GM21381 (cell line): ENCODE results near the gene SENP3.
"Not testable (repeated sequence)": the region's sequence is repeated elsewhere in the genome, so short reads cannot be mapped to it uniquely, and the experiment has no call there.

Experiments
- ATAC-seq: cut with Tn5 transposase; IDR thresholded peaks from one replicate; pipeline ENCODE4 v1.9.1; 2021; ENCODE audit warnings: mild to moderate bottlenecking, moderate library complexity; ENCODE audit not compliant: unreplicated experiment

Gene SENP3

GRCh38 chr17:7591596-7591995 is 29.9 kb downstream of the SENP3 start:
- no peak for ATAC-seq

DNA sequence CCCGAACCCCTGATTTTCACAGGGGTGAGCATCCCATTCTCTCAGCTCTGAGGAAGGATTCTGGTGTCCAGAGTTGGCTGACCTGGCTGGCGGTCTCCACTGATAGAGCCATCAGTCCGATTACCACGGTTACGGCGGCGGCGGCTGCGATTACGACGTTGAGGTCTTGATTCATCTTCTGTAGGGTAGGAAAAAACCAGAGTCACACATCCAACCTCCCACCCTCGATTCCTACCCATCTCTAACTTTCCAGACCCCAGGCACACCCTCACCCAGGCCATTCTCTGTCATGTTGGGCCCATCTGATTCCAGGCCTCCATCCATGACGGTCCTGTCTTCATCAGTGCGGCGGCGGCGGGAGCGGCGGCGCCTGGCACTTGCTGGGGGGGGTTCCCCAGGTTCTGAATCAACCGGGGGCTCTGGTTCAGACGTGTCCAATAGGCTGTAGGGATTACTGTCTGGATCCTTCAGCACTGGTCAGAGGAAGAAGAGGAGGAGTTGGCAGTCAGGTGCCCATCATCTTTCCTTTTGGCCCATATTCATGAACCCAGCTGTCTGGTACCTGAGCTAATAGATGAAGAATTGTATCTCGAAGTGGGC is 30.8 kb downstream of the SENP3 start:
- no peak for ATAC-seq

GRCh38 chr17:7593296-7593695 is 31.6 kb downstream of the SENP3 start:
- no peak for ATAC-seq

- ATAC-seq, result not testable (repeated sequence)
These were observed 35.8 kb downstream of the SENP3 start for GRCh38 chr17:7597561-7597960.

DNA sequence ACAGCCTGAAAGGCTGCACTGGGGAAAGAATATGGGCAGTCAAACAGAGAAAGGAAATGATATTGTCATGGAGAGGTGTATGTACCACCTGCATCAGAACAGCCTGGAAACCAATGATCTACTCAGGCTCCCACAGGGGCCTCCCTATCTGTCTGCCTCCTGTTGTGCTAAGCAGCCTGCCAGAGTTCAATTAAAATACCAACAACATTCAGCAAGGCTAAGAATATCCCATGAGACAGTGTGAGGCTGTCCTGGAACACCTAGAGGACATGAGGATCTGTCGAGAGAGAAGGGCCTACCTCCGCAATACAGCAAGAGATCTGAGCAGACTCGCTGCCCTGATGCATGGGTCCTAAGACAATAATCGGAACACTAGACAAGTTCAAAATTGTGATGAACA is 44.6 kb downstream of the SENP3 start:
- ATAC-seq, result no peak

DNA sequence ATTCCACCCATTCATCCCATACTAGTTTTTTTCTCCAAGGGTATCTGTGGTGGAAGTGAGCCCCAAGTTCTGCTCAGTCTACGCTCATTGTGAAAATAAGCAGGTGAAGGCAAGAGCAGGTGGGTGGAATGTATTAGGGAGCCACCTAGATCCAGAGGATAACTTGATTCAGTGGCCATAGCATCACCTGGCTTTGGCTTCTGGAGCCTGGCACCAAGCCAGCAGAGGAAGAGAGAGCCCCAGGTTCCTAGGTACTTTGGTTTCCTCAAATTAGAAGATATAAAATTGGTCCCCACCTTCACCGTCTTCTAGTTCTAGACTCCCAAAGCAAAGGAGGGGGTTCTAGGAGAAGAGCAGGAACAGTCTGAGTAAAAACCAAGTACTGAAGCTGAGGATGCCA is 48.9 kb downstream of the SENP3 start:
- ATAC-seq, result no peak

GRCh38 chr17:7611635-7612293 is 50.0 kb downstream of the SENP3 start:
- no peak for ATAC-seq

GRCh38 chr17:7612294-7612640 is 50.5 kb downstream of the SENP3 start:
- ATAC-seq, result no peak

GRCh38 chr17:7613769-7614424 is 52.2 kb downstream of the SENP3 start:
- no peak for ATAC-seq

DNA sequence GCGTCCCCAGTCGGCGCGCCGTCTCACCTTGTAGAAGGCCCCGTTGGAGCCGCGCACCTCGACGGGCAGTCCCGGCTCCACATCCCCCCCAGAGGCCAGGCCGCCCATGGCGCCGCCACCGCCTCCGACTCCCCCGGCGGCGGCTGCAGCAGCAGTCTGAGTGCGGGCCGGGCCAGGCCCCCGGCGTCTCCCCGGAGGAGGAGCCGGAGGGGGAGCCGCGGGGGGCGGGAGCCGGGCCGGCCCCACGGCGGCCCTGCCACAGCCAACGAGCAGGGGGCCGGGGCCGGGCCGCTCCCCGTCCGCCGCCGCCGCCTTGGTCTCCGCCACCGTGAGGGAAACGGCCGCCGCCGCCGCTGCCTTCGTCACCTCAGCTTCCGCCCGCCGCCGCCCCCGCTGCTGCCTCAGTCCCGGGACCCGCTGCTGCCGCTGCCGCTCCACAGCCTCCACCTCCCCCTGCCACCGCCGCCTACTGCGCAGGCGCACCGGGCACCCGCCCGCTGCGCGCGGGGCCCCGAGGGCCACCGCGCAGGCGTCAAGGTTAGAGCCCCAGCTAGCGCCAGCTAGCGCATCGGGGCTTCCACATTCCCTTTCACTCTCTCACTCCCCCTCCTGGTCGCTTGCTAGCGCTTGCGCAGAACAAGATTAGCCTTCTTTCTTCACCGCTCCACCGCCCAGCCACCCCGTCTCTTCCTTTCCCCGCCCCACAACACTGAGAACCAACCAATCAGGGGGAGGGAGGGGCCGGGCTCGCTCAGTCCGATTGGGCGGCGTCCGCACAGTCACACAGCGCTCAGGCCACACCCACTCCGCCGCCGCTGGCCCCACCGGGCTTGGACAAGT is 52.9 kb downstream of the SENP3 start, which contains the start of gene FXR2:
FXR2 (minus strand) TSS at position 473 of the 840 bp plus-strand sequence; CDS start at position 108, 365 bp downstream.
- ATAC-seq, result peak; percentile 83

- no peak for ATAC-seq
These were observed 53.6 kb downstream of the SENP3 start for GRCh38 chr17:7615265-7615747.

DNA sequence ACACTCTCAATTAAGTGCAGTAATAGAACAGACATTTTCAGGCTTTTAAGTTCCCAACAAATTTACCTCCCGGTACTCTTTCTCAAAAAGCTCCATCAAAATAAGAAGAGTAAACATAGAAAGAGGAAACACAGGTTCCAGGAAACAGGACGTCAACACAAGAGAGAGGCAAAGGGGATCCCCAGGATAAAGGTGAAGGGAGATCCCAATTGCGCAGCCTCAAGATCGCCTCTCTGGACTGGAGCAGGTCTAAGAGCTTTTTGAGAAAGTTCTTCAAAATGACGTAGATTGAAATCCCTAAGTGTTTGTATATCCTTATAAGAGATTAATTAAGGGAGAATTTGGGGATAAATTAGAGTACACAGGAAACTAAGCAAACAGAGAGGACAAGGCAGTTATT is 56.9 kb downstream of the SENP3 start:
- no peak for ATAC-seq

- no peak for ATAC-seq
These were observed 59.1 kb downstream of the SENP3 start for GRCh38 chr17:7620835-7621234.
